Neuron (in vitro differentiated cells): ENCODE measurements around the gene SZT2.
"Not testable (repeated sequence)": the region's sequence is repeated elsewhere in the genome, so short reads cannot be mapped to it uniquely, and the experiment has no call there.

Experiments used
- H2AFZ ChIP-seq: one replicate; pipeline ENCODE4 v1.6.1; 2013; ENCODE audit warnings: low read depth, mild to moderate bottlenecking, inconsistent platforms, low read length, moderate library complexity
- H3K27me3 ChIP-seq: one replicate; pipeline ENCODE4 v1.6.1; 2013; ENCODE audit warnings: low read length; ENCODE audit not compliant: insufficient read depth
- H3K36me3 ChIP-seq: one replicate; pipeline ENCODE4 v1.6.1; 2013; ENCODE audit warnings: low read length; ENCODE audit not compliant: insufficient read depth
- H3K4me1 ChIP-seq: one replicate; pipeline ENCODE4 v1.6.1; 2013; ENCODE audit warnings: low read length; ENCODE audit not compliant: insufficient read depth
- H3K4me3 ChIP-seq: 2 replicates; pipeline ENCODE4 v1.5.1; 2013; ENCODE audit warnings: mild to moderate bottlenecking, low read length, moderate library complexity
- H3K9me3 ChIP-seq: one replicate; pipeline ENCODE4 v1.6.1; 2013; ENCODE audit warnings: low read length

The SZT2 gene

DNA sequence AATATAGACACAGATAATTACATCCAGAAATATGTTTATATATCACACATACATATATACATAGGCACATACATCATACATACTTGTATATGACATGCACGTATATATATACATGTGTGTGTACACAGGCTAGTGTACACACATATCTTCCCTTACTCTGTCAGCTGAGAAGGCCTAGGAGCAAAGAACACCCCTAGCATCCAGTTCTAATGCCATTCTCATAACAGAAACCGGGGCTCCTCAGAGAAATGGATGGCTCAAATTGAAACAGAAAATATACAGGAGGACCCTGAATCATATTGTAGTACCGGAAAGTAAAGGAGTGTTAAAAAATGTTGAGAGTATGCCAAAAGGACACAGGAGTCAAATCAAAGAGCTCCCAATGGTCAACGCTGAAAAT is 83.8 kb downstream of the SZT2 start:
- H3K9me3 ChIP-seq: no peaks in the 10 kb centered on the region
- no peaks in the 10 kb centered on the region for H3K4me1 ChIP-seq
- no peaks in the 10 kb centered on the region for H3K36me3 ChIP-seq
- no peaks in the 10 kb centered on the region for H3K27me3 ChIP-seq
- H3K4me3 ChIP-seq: no peak overlapping the region
- no peak overlapping the region for H2AFZ ChIP-seq

DNA sequence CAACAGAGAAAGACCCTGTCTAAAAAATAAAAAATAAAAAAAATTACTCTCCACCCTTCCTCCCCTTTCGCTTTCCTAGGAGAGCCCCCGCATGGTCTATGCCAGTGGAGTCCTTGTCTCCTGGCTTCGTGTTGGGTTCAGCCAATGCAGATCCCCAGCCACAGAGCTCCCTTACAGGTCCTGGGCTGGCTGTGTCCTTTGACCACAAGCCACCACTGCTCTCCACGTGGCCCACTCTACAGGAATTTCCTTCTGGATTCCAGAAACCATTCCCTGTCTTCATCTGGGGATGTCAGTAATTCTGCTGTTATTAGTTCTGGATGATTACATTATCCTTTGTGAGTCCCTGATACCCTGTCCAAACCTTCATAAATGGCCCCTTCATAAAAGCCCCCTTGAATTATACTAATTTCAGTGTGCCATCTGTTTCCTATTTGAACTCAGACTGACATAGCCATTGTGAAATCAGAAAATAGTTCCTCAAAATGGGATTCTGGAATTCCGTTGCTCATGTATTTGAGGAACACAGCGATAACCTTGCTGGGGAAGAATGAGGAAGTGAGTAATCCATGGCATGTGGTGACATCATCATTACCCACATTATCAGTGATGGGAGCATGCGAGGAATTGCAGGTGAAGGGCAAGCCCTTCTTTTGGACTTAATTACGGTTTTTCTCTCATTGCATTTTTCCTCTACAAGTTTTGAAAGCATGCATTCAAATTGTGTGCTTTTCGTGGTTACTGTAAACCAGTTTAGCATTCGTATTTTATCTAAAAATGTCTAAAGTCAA is 86.1 kb downstream of the SZT2 start:
- H3K4me3 ChIP-seq, H3K36me3 ChIP-seq, H3K4me1 ChIP-seq, H2AFZ ChIP-seq, H3K27me3 ChIP-seq, H3K9me3 ChIP-seq: not testable (repeated sequence)

GRCh38 chr1:43477716-43478115 is 88.0 kb downstream of the SZT2 start:
- no peak overlapping the region for H3K4me3 ChIP-seq
- H3K36me3 ChIP-seq: no peaks in the 10 kb centered on the region
- no peaks in the 10 kb centered on the region for H3K27me3 ChIP-seq
- no peak overlapping the region for H2AFZ ChIP-seq
- H3K4me1 ChIP-seq: no peaks in the 10 kb centered on the region
- no peaks in the 10 kb centered on the region for H3K9me3 ChIP-seq

GRCh38 chr1:43479414-43479813 is 89.7 kb downstream of the SZT2 start:
- Histone ChIP-seq H3K4me3 (no peak overlapping the region), H3K27me3 (no peaks in the 10 kb centered on the region), H3K4me1 (no peaks in the 10 kb centered on the region), H3K9me3 (no peaks in the 10 kb centered on the region), H2AFZ (no peak overlapping the region), H3K36me3 (no peaks in the 10 kb centered on the region)

GRCh38 chr1:43481491-43481890 is 91.8 kb downstream of the SZT2 start:
- no peaks in the 10 kb centered on the region for H3K9me3 ChIP-seq
- H3K4me3 ChIP-seq: no peak overlapping the region
- no peak overlapping the region for H2AFZ ChIP-seq
- no peaks in the 10 kb centered on the region for H3K36me3 ChIP-seq
- H3K27me3 ChIP-seq: no peaks in the 10 kb centered on the region
- no peaks in the 10 kb centered on the region for H3K4me1 ChIP-seq

DNA sequence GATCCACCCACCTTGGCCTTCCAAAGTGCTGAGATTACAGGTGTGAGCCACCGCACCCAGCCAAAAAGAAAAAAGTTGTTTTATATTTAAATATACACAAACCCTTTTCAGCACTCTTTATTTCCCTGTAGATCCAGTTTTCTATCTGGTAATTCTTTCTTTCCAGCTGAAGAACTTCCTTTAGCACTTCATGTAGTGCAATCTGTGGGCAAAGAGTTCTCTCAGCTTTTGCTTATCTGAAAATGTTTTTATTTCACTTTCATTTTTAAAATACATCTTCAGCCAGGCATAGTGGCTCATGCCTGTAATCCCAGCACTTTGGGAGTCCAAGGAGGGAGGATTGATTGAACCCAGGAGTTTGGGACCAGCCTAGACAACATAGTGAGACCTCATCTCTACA is 92.5 kb downstream of the SZT2 start:
- Histone ChIP-seq H2AFZ (no peak overlapping the region), H3K36me3 (no peaks in the 10 kb centered on the region), H3K4me1 (no peaks in the 10 kb centered on the region), H3K27me3 (no peaks in the 10 kb centered on the region), H3K4me3 (no peak overlapping the region), H3K9me3 (no peaks in the 10 kb centered on the region)

DNA sequence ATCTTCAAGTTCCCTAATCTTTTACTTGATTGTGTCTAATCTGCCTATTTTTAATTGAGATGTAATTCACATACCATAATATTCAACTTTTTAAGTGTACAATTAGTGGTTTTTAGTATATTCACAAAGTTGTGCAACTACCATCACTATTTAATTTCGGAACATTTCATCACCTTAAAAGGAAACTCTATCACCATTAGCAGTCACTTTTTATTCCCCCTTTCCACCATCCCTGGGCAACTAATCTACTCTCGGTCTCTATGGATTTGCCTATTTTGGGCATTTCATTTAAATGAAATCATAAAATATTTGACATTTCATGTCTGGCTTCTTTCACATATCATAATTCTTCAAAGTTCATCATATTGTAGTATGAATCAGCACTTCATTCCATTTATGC is 94.7 kb downstream of the SZT2 start:
- Histone ChIP-seq H3K36me3 (no peaks in the 10 kb centered on the region), H3K4me1 (no peaks in the 10 kb centered on the region), H3K4me3 (no peak overlapping the region), H3K9me3 (no peaks in the 10 kb centered on the region), H2AFZ (no peak overlapping the region), H3K27me3 (no peaks in the 10 kb centered on the region)

GRCh38 chr1:43488165-43488564 is 98.5 kb downstream of the SZT2 start:
- no peaks in the 10 kb centered on the region for H3K27me3 ChIP-seq
- H3K4me1 ChIP-seq: no peaks in the 10 kb centered on the region
- no peak overlapping the region for H3K4me3 ChIP-seq
- no peaks in the 10 kb centered on the region for H3K36me3 ChIP-seq
- no peak overlapping the region for H2AFZ ChIP-seq
- peaks cover 2% of the 10 kb centered on the region for H3K9me3 ChIP-seq

DNA sequence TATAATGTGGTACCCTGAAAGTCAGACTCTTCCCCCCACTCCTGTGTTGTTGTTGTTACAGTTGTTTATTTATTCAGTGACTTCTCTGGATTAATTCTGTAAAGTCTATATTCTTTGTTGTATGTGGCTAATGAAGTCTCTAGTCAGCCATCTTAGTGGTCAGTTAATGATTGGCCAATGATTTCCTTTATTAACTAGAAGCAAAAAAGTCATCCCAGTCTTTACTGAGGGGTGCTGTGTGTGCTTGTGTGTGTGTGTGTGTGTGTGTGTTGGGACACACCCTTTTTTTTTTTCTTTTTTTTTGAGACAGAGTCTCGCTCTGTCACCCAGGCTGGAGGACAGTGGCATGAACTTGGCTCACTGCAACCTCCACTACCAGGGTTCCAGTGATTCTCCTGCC is 101.4 kb downstream of the SZT2 start:
- H3K4me3 ChIP-seq: no peak overlapping the region
- no peaks in the 10 kb centered on the region for H3K36me3 ChIP-seq
- H2AFZ ChIP-seq: no peak overlapping the region
- peaks cover 2% of the 10 kb centered on the region for H3K9me3 ChIP-seq
- H3K4me1 ChIP-seq: no peaks in the 10 kb centered on the region
- H3K27me3 ChIP-seq: peaks cover 4% of the 10 kb centered on the region

DNA sequence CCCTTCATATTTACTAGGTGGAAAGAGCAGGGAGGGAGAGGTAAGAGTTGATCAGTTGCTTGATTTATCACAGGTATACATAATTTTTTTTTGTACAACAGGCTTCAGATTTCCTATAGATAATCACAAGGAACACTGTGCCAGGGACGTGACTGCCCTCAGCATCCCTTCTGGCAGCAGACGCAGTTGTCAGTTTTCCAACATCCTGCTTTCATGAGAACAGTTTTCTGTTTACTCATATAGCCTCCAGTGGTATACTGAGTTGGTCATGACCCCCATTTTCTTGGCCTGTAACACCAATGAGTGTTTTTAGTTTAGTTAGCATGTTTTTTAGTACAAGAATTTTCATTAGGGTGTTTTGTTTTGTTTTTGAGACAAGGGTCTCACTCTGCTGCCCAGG is 103.1 kb downstream of the SZT2 start:
- peaks cover 4% of the 10 kb centered on the region for H3K27me3 ChIP-seq
- H2AFZ ChIP-seq: no peak overlapping the region
- H3K4me3 ChIP-seq: no peak overlapping the region
- no peaks in the 10 kb centered on the region for H3K36me3 ChIP-seq
- H3K4me1 ChIP-seq: no peaks in the 10 kb centered on the region
- H3K9me3 ChIP-seq: peaks cover 2% of the 10 kb centered on the region

- Histone ChIP-seq H3K4me3 (no peak overlapping the region), H2AFZ (peak overlapping the region; percentile 8), H3K4me1 (no peaks in the 10 kb centered on the region), H3K36me3 (no peaks in the 10 kb centered on the region), H3K9me3 (peaks cover 2% of the 10 kb centered on the region), H3K27me3 (peaks cover 4% of the 10 kb centered on the region)
These were observed 104.2 kb downstream of the SZT2 start for GRCh38 chr1:43493661-43494450.

DNA sequence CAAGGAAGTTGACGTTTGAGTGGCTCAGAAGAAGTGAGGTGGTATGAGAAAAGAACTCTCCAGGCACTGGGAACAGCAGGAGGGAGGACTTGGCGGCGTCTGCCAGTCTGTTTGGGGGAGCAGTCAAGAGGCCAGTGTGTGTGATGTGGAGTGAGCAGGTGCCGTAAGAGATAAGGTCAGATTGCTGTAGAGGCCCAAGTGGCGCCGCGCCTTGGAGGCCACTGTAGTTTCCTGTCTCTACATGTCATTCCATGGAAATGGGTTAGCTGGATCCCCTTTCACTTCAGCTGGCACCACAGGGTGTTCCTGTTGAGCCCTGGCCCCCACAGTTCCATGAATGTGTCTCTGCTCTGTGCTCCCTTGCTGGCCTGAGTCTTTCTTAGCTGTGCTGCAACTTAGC is 105.5 kb downstream of the SZT2 start:
- Histone ChIP-seq H3K9me3 (peaks cover 2% of the 10 kb centered on the region), H3K36me3 (no peaks in the 10 kb centered on the region), H3K4me1 (no peaks in the 10 kb centered on the region), H3K27me3 (peaks cover 4% of the 10 kb centered on the region), H3K4me3 (no peak overlapping the region), H2AFZ (no peak overlapping the region)

DNA sequence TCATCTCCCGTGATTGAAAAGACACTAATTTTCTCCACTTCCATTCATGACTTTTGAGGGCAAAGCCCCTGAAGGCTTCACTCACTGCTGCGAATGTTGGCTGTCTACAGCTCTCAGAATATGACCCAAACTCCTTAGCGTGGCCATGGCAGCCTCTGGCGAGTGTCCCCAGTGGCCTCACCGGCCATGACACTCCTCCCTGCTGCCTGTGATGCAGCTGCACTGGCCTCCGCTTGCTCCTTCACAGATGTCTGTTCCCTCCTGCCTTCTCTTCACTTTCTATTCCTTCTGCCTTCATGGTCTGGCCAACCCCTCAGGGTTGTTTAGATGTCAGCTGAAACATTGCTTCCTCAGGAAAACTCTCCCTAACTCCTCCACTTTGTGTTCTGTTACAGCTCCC is 110.2 kb downstream of the SZT2 start:
- H3K36me3 ChIP-seq: no peaks in the 10 kb centered on the region
- H3K4me1 ChIP-seq: no peaks in the 10 kb centered on the region

More for the DNA sequence above, 110.2 kb downstream of the SZT2 start:
- H2AFZ ChIP-seq: no peak overlapping the region
- H3K27me3 ChIP-seq: peaks cover 4% of the 10 kb centered on the region
- no peak overlapping the region for H3K4me3 ChIP-seq
- no peaks in the 10 kb centered on the region for H3K9me3 ChIP-seq
